IPS DF 4.7 (cell line): Measurements from ENCODE around the gene NADSYN1.

Experiments
- DNase-seq: peaks from one replicate; pipeline ENCODE4 v3.0.0-alpha.2; 2013; ENCODE audit warnings: low spot score; ENCODE audit errors: extremely low read depth

NADSYN1 gene

GRCh38 chr11:71490044-71490730, 37.2 kb downstream of the NADSYN1 start:
- no peak for DNase-seq

GRCh38 chr11:71490731-71491390, 37.9 kb downstream of the NADSYN1 start:
- DNase-seq, result no peak

- no peak for DNase-seq
Measured at GRCh38 chr11:71491531-71491930, 38.5 kb downstream of the NADSYN1 start.

- DNase-seq, result no peak
Measured at GRCh38 chr11:71491940-71492339, 38.9 kb downstream of the NADSYN1 start.

- DNase-seq, result no peak
Measured at GRCh38 chr11:71495286-71496230, 42.6 kb downstream of the NADSYN1 start.

GRCh38 chr11:71496421-71496820, 43.4 kb downstream of the NADSYN1 start:
- no peak for DNase-seq

GRCh38 chr11:71498091-71498490, 45.1 kb downstream of the NADSYN1 start:
- DNase-seq, result no peak

GRCh38 chr11:71499125-71499524, 46.1 kb downstream of the NADSYN1 start:
- DNase-seq, result no peak

- no peak for DNase-seq
Measured at GRCh38 chr11:71499546-71499945, 46.5 kb downstream of the NADSYN1 start.

- DNase-seq, result no peak
Measured at GRCh38 chr11:71500601-71501021, 47.6 kb downstream of the NADSYN1 start.

GRCh38 chr11:71501071-71501985, 48.3 kb downstream of the NADSYN1 start:
- no peak for DNase-seq

GRCh38 chr11:71502026-71502425, 49.0 kb downstream of the NADSYN1 start:
- DNase-seq, result no peak

GRCh38 chr11:71502871-71503435, 50.0 kb downstream of the NADSYN1 start:
- no peak for DNase-seq

GRCh38 chr11:71504531-71504930, 51.5 kb downstream of the NADSYN1 start:
- no peak for DNase-seq

- DNase-seq, result no peak
Measured at GRCh38 chr11:71505001-71505400, 52.0 kb downstream of the NADSYN1 start.

GRCh38 chr11:71505781-71506180, 52.8 kb downstream of the NADSYN1 start:
- no peak for DNase-seq

- no peak for DNase-seq
Measured at GRCh38 chr11:71507102-71507501, 54.1 kb downstream of the NADSYN1 start.

GRCh38 chr11:71518506-71519471, 65.8 kb downstream of the NADSYN1 start:
- DNase-seq, result no peak

GRCh38 chr11:71519546-71519945, 66.5 kb downstream of the NADSYN1 start:
- no peak for DNase-seq
